Activated naive CD4-positive, alpha-beta T cell treated with anti-CD3 and anti-CD28 coated beads for 36 hours (primary cell): ENCODE results near the gene PLCB4. TPM values are rescaled to one million over a fixed set of nuclear protein-coding genes. Genes with fewer than 3 reads are reported as not detected.

Experiments used
- CTCF ChIA-PET: fragments of 350-600 bp; sonication (Branson Sonifier 250); formaldehyde crosslinking; loops from one replicate; lab custom pipeline; 2021; ENCODE audit warnings: antibody characterized with exemption; lab: Charles Lee
- DNase-seq: peaks from one replicate; pipeline ENCODE4 v3.0.0-alpha.2; 2020
- H3K27ac Mint-ChIP-seq: one replicate; pipeline ENCODE4 v1.8.0; 2021; ENCODE audit warnings: mild to moderate bottlenecking, mixed read lengths
- H3K27me3 Mint-ChIP-seq: one replicate; pipeline ENCODE4 v1.8.0; 2021; ENCODE audit warnings: low read depth, mixed read lengths
- H3K36me3 Mint-ChIP-seq: one replicate; pipeline ENCODE4 v1.8.0; 2021; ENCODE audit warnings: low read depth, mixed read lengths
- H3K4me1 Mint-ChIP-seq: one replicate; pipeline ENCODE4 v1.8.0; 2021; ENCODE audit warnings: low read depth, mixed read lengths
- H3K4me3 Mint-ChIP-seq: one replicate; pipeline ENCODE4 v1.8.0; 2021; ENCODE audit warnings: mild to moderate bottlenecking, moderate library complexity, mixed read lengths
- H3K9me3 Mint-ChIP-seq: one replicate; pipeline ENCODE4 v1.8.0; 2021; ENCODE audit warnings: mixed read lengths
- intact Hi-C: fragments of 100-400 bp; cut with micrococcal nuclease; formaldehyde crosslinking; loops from one replicate; pipeline ENCODE4 v1.15.1; 2023
- total RNA-seq, 2 experiments: library from RNA; stranded (reverse); gene quantifications; one replicate each; pipeline ENCODE4 v1.2.3, GENCODE V29; 2021

Gene PLCB4
- total RNA-seq, 2 experiments from 2014 or later, result not detected

DNA sequence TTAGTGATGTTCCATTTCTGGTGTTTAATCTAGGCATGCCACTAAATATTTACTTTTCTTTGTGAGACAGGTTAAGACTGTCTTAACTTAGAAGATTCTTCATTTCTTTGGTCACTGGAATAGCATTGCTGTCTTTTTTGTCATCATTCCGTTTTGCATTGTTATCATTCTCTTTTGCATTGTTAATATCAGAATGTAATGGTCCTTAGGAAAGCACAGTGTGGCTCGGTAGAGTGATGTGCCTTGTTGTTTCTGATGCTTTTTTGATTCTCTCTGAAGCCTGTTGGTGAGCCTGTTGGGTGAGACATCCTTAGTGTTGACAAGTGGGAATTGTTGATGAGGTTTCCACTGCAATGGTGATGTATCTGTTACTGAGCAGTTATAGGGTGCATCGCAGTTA lies 23.2 kb downstream of the PLCB4 start:
- Mint-ChIP-seq H3K9me3 (no peaks in the 10 kb centered on the region), H3K27me3 (no peaks in the 10 kb centered on the region), H3K27ac (no peak overlapping the region), H3K36me3 (no peaks in the 10 kb centered on the region), H3K4me3 (no peak overlapping the region), H3K4me1 (no peaks in the 10 kb centered on the region)
- intact Hi-C loops, result no loop called here
- DNase-seq, result no peak
- CTCF ChIA-PET, result no interaction called here

- Mint-ChIP-seq H3K27ac (no peak overlapping the region), H3K27me3 (no peaks in the 10 kb centered on the region), H3K9me3 (no peaks in the 10 kb centered on the region), H3K4me1 (no peaks in the 10 kb centered on the region), H3K4me3 (no peak overlapping the region), H3K36me3 (no peaks in the 10 kb centered on the region)
- intact Hi-C loops, result no loop called here
- CTCF ChIA-PET, result interaction anchor here (0.6 kb wide), 1 partner anchor 147 kb away, joined by 3 read pairs; no protein-coding TSS in a partner anchor
- DNase-seq, result no peak
These were observed 23.8 kb downstream of the PLCB4 start for GRCh38 chr20:9092655-9093054.

- intact Hi-C loops, result no loop called here
- Mint-ChIP-seq H3K36me3 (no peaks in the 10 kb centered on the region), H3K4me1 (no peaks in the 10 kb centered on the region), H3K9me3 (no peaks in the 10 kb centered on the region), H3K27ac (no peak overlapping the region), H3K27me3 (no peaks in the 10 kb centered on the region), H3K4me3 (no peak overlapping the region)
- CTCF ChIA-PET, result interaction anchor here (0.6 kb wide), 1 partner anchor 146 kb away, joined by 3 read pairs; no protein-coding TSS in a partner anchor
- no peak for DNase-seq
These were observed 24.5 kb downstream of the PLCB4 start for GRCh38 chr20:9093218-9093957.

- CTCF ChIA-PET, result interaction anchor here (0.6 kb wide), 1 partner anchor 239 kb away, joined by 4 read pairs; no protein-coding TSS in a partner anchor
- H3K4me1 Mint-ChIP-seq, result no peaks in the 10 kb centered on the region
- no peaks in the 10 kb centered on the region for H3K36me3 Mint-ChIP-seq
- no peaks in the 10 kb centered on the region for H3K9me3 Mint-ChIP-seq
- no peak for DNase-seq
- H3K27ac Mint-ChIP-seq, result no peak overlapping the region
- no peaks in the 10 kb centered on the region for H3K27me3 Mint-ChIP-seq
- intact Hi-C loops, result no loop called here
- H3K4me3 Mint-ChIP-seq, result no peak overlapping the region
These were observed 30.5 kb downstream of the PLCB4 start for GRCh38 chr20:9099372-9099771.

- no peak overlapping the region for H3K4me3 Mint-ChIP-seq
- H3K27me3 Mint-ChIP-seq, result no peaks in the 10 kb centered on the region
- CTCF ChIA-PET, result no interaction called here
- H3K4me1 Mint-ChIP-seq, result no peaks in the 10 kb centered on the region
- H3K9me3 Mint-ChIP-seq, result peaks cover 2% of the 10 kb centered on the region
- DNase-seq, result no peak
- H3K36me3 Mint-ChIP-seq, result no peaks in the 10 kb centered on the region
- intact Hi-C loops, result no loop called here
- no peak overlapping the region for H3K27ac Mint-ChIP-seq
These were observed 31.8 kb downstream of the PLCB4 start for GRCh38 chr20:9100691-9101090.

GRCh38 chr20:9102456-9102855 lies 33.6 kb downstream of the PLCB4 start:
- Mint-ChIP-seq H3K27me3 (no peaks in the 10 kb centered on the region), H3K4me3 (no peak overlapping the region), H3K9me3 (peaks cover 2% of the 10 kb centered on the region), H3K36me3 (no peaks in the 10 kb centered on the region), H3K27ac (no peak overlapping the region), H3K4me1 (no peaks in the 10 kb centered on the region)
- CTCF ChIA-PET, result interaction anchor here (0.6 kb wide), 1 partner anchor 249 kb away, joined by 3 read pairs; no protein-coding TSS in a partner anchor
- DNase-seq, result no peak
- intact Hi-C loops, result no loop called here

- Mint-ChIP-seq H3K9me3 (peaks cover 2% of the 10 kb centered on the region), H3K4me1 (no peaks in the 10 kb centered on the region), H3K4me3 (no peak overlapping the region), H3K27me3 (no peaks in the 10 kb centered on the region), H3K36me3 (no peaks in the 10 kb centered on the region), H3K27ac (no peak overlapping the region)
- no peak for DNase-seq
- intact Hi-C loops, result no loop called here
- CTCF ChIA-PET, result no interaction called here
These were observed 35.1 kb downstream of the PLCB4 start for GRCh38 chr20:9103955-9104354.

- Mint-ChIP-seq H3K27me3 (no peaks in the 10 kb centered on the region), H3K9me3 (peaks cover 2% of the 10 kb centered on the region), H3K27ac (no peak overlapping the region), H3K4me3 (no peak overlapping the region), H3K36me3 (no peaks in the 10 kb centered on the region), H3K4me1 (no peaks in the 10 kb centered on the region)
- intact Hi-C loops, result no loop called here
- CTCF ChIA-PET, result no interaction called here
- no peak for DNase-seq
These were observed 39.4 kb downstream of the PLCB4 start for GRCh38 chr20:9108260-9108659.

DNA sequence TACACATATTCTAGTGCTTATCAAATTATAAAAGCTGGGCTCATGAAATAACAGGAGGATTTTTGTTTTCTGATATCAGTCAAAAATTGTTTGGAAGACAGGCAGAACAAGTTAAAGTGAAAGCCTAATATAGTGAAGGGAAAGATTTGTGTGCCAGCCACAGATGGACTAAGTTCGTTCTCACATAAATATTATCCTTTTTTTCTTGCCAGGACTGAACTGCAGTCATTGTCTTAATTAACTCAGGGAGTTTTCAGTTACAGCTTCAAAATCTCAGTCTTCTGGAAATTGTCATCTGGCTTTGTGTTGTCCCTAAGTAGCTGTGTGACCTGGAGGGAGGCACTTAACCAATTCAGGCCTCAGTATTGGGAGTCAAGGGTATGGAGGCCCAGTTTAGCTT lies 40.7 kb downstream of the PLCB4 start:
- no peak for DNase-seq
- intact Hi-C loops, result no loop called here
- peaks cover 1% of the 10 kb centered on the region for H3K9me3 Mint-ChIP-seq
- no peak overlapping the region for H3K27ac Mint-ChIP-seq
- CTCF ChIA-PET, result no interaction called here
- no peaks in the 10 kb centered on the region for H3K36me3 Mint-ChIP-seq
- no peaks in the 10 kb centered on the region for H3K4me1 Mint-ChIP-seq
- H3K4me3 Mint-ChIP-seq, result no peak overlapping the region
- H3K27me3 Mint-ChIP-seq, result no peaks in the 10 kb centered on the region

DNA sequence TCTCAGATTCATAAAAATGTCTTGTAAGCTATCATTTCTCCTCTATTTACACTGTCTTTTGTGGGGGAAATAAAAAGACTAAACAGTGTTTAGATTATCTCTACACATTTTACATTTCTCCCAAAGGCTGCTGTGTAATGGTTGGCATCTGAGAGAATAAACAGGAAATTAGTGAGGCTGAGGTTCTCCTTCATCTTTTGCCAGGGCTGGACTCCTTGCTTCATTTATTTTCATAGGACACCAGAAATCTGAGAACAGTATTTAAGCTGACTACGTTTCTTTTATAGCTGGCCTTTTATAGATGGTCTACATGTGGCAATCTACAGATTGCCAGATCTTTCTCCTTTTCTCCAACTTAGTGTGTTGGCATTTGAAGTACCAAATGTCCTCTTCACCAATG lies 41.5 kb downstream of the PLCB4 start:
- H3K27me3 Mint-ChIP-seq, result no peaks in the 10 kb centered on the region
- DNase-seq, result no peak
- H3K27ac Mint-ChIP-seq, result no peak overlapping the region
- no peaks in the 10 kb centered on the region for H3K4me1 Mint-ChIP-seq
- CTCF ChIA-PET, result no interaction called here
- intact Hi-C loops, result no loop called here
- H3K4me3 Mint-ChIP-seq, result no peak overlapping the region
- H3K9me3 Mint-ChIP-seq, result no peaks in the 10 kb centered on the region
- H3K36me3 Mint-ChIP-seq, result no peaks in the 10 kb centered on the region

DNA sequence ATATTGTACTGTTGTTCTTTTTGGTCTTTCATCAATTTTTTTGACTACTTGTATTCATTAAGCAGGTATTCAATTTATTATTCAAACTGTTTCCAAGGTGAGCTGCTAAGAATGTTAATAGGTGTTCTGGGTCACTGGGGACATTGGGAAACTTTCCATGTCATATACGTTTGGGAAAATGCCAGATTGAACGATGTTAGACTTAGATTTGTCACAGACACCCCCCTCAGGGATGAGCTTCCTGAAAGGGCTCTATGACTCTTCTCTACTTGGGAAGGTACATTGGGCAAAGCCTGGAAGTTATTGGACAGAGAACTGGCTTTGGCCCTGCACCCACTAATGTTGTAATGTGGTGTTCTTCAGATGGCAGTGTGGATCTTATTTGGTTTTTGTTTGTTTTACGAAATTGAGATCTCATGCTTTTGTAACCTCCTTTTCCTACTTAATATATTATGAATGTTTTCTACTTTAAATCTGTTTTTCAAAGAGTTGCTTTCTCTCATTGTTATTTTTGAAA lies 42.1 kb downstream of the PLCB4 start:
- no peak for DNase-seq
- intact Hi-C loops, result no loop called here
- CTCF ChIA-PET, result no interaction called here
- Mint-ChIP-seq H3K4me1 (no peaks in the 10 kb centered on the region), H3K4me3 (no peak overlapping the region), H3K9me3 (no peaks in the 10 kb centered on the region), H3K27me3 (no peaks in the 10 kb centered on the region), H3K27ac (no peak overlapping the region), H3K36me3 (no peaks in the 10 kb centered on the region)

DNA sequence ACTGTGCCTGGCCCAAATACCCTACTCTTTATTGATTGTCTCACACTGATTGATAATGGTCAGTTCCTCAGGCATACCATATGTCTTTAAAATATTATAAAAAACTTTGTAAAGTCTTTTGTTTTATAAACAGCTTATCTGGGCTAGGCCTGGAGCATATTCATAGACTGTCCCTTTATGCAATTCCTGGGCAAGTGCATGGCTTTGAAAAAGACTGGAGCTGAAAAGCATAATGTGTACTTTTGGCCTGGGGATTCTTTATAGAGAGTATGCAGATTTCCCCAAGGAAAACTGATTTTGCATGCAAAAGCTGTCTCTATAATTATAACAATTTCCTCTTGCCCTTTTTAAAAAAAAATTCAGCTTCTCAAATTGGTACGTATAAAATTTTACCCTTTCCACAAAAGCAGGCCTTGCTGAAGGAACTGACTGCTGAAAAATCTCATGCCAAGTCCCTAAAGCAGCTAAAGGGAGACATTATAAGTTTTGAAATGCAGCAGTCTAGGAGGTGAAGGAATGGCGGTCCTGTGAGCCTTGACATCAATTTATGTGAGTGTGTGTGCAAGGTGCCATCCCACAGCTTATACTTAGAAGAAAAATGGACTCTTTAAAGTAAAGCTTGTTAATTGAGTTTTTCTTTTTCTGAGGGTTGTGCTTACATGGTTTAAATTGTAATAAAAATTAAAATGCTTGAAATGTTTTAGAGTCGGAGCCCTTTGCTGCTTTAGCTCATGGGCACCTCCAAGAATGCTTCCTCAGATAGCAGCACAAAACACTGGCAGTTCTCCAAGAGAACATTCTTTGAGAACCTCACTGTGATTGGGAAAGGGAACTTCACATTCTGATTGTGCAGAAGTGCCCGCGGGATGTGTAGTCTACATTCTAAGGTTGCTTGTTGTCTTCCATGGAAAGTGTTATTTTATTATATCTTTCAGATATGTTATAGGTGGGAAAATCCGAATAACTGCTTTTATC lies 43.9 kb downstream of the PLCB4 start:
- CTCF ChIA-PET, result no interaction called here
- intact Hi-C loops, result no loop called here
- H3K27me3 Mint-ChIP-seq, result no peaks in the 10 kb centered on the region
- no peak overlapping the region for H3K27ac Mint-ChIP-seq
- H3K36me3 Mint-ChIP-seq, result no peaks in the 10 kb centered on the region
- no peaks in the 10 kb centered on the region for H3K9me3 Mint-ChIP-seq
- no peak for DNase-seq
- H3K4me1 Mint-ChIP-seq, result no peaks in the 10 kb centered on the region
- H3K4me3 Mint-ChIP-seq, result no peak overlapping the region
